Measurements from ENCODE around the gene OOSP4A.

The OOSP4A gene

DNA sequence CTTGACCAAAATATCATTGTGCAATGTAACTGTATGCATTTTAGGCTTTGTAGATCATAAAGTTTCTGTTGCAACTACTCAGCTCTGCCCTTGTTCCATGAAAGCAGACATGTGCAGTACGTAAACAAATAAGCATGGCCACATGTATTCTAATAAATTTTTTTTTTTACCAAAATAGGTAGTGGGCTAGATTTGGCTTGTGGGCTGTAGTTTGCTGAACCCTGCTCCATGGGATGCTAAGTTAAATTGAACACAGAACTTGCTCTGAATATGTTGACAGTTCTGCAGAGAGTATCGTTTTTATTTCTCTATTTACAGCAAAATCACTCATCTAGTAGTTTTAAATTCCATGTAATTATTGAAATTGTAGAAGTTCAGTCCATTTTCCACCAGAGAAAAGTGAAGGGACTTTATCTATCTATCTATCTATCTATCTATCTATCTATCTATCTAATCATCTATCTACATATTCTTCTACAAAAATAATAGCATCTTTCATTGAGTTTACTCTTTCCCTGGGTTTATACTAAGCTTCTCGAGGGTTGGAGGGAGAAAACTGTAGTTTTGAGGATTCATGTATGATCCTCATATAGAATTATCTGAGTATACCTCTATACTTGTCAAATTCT lies 9.5 kb upstream of the OOSP4A start:
- no peak for DNase-seq (ENCODE audit: low read depth)
- no peak overlapping the region for H3K4me3 ChIP-seq (ENCODE audit: control insufficient read depth, low read depth, low read length)
- TF ChIP-seq, protein P1, sequence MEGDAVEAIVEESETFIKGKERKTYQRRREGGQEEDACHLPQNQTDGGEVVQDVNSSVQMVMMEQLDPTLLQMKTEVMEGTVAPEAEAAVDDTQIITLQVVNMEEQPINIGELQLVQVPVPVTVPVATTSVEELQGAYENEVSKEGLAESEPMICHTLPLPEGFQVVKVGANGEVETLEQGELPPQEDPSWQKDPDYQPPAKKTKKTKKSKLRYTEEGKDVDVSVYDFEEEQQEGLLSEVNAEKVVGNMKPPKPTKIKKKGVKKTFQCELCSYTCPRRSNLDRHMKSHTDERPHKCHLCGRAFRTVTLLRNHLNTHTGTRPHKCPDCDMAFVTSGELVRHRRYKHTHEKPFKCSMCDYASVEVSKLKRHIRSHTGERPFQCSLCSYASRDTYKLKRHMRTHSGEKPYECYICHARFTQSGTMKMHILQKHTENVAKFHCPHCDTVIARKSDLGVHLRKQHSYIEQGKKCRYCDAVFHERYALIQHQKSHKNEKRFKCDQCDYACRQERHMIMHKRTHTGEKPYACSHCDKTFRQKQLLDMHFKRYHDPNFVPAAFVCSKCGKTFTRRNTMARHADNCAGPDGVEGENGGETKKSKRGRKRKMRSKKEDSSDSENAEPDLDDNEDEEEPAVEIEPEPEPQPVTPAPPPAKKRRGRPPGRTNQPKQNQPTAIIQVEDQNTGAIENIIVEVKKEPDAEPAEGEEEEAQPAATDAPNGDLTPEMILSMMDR (IDR thresholded peaks at IDR 0.05; ENCODE audit: control insufficient read depth, insufficient read depth, low read depth, low read length, missing control alignments), result no peak

DNA sequence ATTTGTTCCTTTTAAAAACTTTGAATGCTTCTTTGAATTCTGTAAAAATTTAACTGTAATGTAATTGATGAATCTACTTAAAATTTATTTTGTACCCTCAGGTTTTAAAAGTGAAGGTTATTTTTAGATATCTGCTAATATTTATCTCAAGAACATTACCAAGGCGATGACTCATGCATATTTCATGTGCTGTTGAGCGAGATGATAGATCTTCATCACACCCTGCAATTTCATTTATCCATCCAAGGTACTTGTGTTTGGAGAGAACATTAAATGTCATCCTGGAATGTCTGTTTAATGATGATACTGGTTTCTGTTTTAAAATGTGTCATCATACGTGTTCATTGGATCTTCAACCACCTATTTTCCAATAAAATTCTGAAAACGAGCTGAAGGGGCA lies 6.7 kb upstream of the OOSP4A start:
- TF ChIP-seq, protein P1 (IDR thresholded peaks at IDR 0.05; ENCODE audit: control insufficient read depth, insufficient read depth, low read depth, low read length, missing control alignments), result no peak
- no peak for DNase-seq (ENCODE audit: low read depth)
- H3K4me3 ChIP-seq (ENCODE audit: control insufficient read depth, low read depth, low read length), result no peak overlapping the region

DNA sequence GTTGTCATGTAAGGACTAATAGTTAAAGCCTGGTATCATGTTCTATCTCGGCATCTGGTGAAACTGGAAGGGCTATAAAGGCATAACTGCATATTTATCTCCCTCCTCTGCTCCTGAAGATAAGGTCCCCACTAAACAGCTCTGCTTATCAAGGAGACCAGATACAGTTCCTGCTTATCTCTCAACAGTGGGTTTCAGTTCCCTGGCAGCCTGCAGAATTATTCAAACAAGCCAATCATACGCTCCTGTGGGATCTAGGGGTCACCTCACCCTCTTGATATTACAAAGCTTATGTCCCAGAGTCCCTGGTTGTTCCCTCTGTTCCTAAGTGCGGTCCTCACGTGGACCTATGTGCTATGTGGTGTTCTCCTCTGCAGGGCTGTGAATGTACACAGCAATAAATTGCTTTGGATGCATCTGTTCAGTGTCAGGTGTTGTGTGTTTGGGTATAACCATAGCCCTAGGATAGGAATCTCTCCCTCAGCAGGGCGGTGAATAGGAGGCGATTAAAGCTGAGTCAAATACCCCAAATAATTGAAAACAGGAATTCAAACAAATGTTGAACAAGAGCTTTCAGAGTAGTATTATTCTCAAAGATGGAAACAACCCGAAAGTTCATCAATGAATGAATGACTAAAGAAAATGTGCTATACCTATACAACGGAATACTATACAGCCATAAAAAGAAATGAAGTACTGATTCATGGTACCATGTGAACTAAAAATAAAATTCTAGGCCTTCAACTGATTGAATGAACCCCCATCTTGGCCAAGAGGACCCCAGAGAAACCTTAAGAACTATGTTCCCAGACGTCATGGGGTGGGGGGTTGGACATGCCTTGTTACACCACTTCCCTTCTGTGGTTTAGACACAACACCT lies 3.1 kb upstream of the OOSP4A start:
- TF ChIP-seq, protein P1 (IDR thresholded peaks at IDR 0.05; ENCODE audit: control insufficient read depth, insufficient read depth, low read depth, low read length, missing control alignments), result no peak
- H3K4me3 ChIP-seq (ENCODE audit: control insufficient read depth, low read depth, low read length), result no peak overlapping the region
- no peak for DNase-seq (ENCODE audit: low read depth)

DNA sequence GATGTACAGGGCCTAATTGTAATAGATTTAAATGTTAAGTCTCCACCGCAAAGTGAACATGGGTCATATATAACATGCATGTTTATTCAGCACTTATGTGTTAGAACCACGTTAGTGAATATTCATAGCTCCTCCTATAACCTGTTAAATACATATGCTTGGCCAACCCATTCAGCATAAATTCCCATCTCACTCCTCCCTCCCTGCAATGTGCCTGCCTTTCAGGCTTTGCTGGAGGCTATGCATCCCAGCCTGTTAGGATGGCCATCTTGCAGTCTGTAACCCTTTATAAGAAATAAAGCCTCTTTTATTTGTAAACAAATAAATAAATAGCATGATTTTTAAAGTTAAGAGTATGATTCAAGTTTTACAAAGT lies 1.7 kb upstream of the OOSP4A start:
- no peak overlapping the region for H3K4me3 ChIP-seq (ENCODE audit: control insufficient read depth, low read depth, low read length)
- TF ChIP-seq, protein P1 (IDR thresholded peaks at IDR 0.05; ENCODE audit: control insufficient read depth, insufficient read depth, low read depth, low read length, missing control alignments), result no peak
- no peak for DNase-seq (ENCODE audit: low read depth)

DNA sequence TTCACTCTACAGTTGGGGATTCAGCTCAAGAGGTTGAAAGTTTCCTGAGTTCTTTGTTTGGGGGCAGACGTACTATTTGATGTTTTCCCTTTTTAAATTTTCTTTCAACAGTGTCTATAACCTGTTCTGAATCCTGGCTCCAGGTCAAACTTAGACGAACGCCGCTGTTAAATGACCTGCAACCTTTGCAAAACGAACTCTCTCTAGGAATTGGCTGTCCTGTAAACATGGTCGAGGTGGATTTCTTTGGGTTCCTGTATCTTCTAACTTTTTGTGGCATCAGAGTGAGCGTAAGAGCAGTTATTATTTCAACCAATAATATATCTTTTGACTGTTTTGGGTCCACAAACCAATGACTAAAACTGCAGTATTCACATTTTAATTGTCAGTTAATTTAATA lies 1.6 kb downstream of the OOSP4A start:
- TF ChIP-seq, protein P1 (IDR thresholded peaks at IDR 0.05; ENCODE audit: control insufficient read depth, insufficient read depth, low read depth, low read length, missing control alignments), result no peak
- no peak for DNase-seq (ENCODE audit: low read depth)
- no peak overlapping the region for H3K4me3 ChIP-seq (ENCODE audit: control insufficient read depth, low read depth, low read length)

DNA sequence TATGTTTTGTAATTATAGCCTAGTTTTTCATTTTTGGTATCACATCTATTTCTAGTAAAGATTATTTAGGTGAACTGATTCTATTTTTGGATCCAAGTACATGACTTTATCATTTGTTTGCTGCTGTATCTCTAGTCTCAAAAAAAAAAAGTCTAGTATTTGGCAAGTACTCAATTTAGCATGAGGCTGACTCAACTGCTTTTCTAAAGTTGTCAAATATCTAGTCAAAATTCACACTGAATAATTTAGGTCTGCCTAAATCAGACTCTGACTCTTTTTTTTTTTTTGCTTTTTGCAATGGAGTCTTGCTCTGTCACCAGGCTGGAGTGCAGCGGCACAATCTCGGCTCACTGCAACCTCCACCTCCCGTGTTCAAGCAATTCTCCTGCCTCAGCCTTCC lies 2.4 kb downstream of the OOSP4A start:
- TF ChIP-seq, protein P1 (IDR thresholded peaks at IDR 0.05; ENCODE audit: control insufficient read depth, insufficient read depth, low read depth, low read length, missing control alignments), result no peak
- H3K4me3 ChIP-seq (ENCODE audit: control insufficient read depth, low read depth, low read length), result no peak overlapping the region
- no peak for DNase-seq (ENCODE audit: low read depth)

Measured in AG09309 (cell line).